Measurements from ENCODE around the gene LRRFIP2.

DNA sequence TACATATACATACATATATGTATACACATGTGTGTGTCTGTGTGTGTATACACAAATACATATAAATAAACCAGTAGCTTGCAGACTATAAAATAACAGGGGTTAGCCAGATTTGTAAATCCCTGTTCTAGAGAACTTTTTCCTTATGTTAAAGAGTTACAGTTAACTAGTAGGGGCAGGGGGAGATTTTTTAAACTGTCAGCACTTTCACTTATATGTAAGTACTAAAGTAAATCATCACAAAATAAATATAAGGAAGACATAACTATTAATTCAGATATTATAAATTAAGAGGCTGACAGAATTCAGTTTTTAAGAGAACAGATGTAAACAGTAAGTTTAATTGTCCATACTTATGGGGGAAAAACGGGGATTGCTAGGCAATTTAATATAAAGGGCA lies 74.0 kb downstream of the LRRFIP2 start:
- TF ChIP-seq, protein P1, sequence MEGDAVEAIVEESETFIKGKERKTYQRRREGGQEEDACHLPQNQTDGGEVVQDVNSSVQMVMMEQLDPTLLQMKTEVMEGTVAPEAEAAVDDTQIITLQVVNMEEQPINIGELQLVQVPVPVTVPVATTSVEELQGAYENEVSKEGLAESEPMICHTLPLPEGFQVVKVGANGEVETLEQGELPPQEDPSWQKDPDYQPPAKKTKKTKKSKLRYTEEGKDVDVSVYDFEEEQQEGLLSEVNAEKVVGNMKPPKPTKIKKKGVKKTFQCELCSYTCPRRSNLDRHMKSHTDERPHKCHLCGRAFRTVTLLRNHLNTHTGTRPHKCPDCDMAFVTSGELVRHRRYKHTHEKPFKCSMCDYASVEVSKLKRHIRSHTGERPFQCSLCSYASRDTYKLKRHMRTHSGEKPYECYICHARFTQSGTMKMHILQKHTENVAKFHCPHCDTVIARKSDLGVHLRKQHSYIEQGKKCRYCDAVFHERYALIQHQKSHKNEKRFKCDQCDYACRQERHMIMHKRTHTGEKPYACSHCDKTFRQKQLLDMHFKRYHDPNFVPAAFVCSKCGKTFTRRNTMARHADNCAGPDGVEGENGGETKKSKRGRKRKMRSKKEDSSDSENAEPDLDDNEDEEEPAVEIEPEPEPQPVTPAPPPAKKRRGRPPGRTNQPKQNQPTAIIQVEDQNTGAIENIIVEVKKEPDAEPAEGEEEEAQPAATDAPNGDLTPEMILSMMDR (IDR thresholded peaks at IDR 0.05; ENCODE audit: insufficient read depth, low read length): no peak
- TF ChIP-seq POLR2AphosphoS5 (IDR thresholded peaks at IDR 0.05; ENCODE audit: low read depth): no peak
- TF ChIP-seq SPI1 (IDR thresholded peaks at IDR 0.05; ENCODE audit: borderline replicate concordance, low read depth): no peak
- TF ChIP-seq, protein P2, sequence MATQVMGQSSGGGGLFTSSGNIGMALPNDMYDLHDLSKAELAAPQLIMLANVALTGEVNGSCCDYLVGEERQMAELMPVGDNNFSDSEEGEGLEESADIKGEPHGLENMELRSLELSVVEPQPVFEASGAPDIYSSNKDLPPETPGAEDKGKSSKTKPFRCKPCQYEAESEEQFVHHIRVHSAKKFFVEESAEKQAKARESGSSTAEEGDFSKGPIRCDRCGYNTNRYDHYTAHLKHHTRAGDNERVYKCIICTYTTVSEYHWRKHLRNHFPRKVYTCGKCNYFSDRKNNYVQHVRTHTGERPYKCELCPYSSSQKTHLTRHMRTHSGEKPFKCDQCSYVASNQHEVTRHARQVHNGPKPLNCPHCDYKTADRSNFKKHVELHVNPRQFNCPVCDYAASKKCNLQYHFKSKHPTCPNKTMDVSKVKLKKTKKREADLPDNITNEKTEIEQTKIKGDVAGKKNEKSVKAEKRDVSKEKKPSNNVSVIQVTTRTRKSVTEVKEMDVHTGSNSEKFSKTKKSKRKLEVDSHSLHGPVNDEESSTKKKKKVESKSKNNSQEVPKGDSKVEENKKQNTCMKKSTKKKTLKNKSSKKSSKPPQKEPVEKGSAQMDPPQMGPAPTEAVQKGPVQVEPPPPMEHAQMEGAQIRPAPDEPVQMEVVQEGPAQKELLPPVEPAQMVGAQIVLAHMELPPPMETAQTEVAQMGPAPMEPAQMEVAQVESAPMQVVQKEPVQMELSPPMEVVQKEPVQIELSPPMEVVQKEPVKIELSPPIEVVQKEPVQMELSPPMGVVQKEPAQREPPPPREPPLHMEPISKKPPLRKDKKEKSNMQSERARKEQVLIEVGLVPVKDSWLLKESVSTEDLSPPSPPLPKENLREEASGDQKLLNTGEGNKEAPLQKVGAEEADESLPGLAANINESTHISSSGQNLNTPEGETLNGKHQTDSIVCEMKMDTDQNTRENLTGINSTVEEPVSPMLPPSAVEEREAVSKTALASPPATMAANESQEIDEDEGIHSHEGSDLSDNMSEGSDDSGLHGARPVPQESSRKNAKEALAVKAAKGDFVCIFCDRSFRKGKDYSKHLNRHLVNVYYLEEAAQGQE (IDR thresholded peaks at IDR 0.05; ENCODE audit: insufficient replicate concordance, low read depth): no peak
- no peak for TF ChIP-seq GABPA (IDR thresholded peaks at IDR 0.05; ENCODE audit: low read depth)

Data from HL-60 (cell line).